ENCODE results near the gene DAB2.
"Not testable (repeated sequence)": the region's sequence is repeated elsewhere in the genome, so short reads cannot be mapped to it uniquely, and the experiment has no call there.

Gene DAB2

DNA sequence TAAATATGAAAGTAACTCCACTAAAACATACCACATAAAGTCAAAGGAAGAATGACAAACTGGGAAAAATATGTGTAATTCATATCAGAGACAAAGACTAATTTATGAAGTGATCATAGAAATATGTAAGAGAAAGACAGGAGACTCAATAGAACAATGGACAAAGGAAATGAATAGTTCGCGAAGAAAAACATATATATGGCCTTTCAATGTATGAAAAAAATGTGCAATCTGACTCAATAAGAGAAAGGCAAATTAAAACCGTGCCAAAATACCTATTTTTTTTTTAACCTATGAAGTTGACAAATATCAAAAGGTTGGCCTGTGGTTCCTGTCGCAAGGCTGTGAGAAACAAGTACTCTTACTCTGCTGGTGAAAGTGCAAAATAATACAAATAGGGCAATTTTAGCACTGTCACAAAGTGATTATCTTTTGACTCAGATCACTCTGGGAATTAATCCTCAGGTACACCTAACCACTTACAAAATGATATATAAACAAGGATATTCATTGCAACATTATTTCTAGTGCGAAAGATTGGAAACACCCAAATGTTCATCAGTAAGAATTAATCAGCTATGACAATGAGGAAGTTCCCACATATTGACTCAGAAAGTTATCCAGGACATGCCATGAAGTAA, 64.2 kb downstream of the DAB2 start:
- H3K4me3 ChIP-seq: no peak overlapping the region
- no peak overlapping the region for H3K27ac ChIP-seq

DNA sequence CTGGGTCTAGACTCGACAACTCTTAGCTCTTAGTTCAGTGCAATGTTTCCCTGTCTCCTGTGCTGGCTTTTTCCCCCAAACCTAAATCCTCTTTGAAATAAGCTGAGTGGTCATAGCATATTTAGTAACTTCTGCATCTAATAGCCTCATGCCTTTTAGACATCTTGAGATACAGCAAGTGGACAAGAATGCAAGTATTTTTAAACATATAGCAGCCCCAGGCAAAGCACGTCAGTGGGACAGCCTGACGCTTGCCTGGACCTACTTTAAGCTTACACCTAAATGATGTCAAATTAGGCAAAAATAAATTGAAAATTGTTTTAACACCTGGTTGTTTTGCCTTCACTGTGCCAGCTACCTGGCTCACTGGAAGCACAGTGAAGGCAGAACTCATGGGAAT, 68.5 kb downstream of the DAB2 start:
- Histone ChIP-seq H3K4me3 (no peak overlapping the region), H3K27ac (no peak overlapping the region)

DNA sequence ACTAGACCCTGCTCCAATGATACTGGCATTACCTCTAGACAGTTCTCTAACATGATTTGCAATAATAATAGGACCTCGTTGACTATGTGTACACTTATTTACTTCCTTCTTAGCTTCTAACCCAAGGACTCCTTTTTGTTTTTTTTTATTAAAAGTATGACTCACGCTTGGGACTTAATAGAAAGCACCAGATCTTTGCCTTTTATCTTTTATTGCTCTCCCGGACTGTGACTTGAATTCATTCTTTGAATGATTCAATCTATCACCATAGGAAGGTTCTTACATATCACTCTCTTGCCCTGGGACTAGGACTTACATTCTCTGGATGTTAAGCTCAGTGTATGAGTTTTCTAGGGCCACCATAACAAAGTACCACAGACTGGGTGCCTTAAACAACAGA, 69.5 kb downstream of the DAB2 start:
- no peak overlapping the region for H3K4me3 ChIP-seq

GRCh38 chr5:39353717-39354399, 70.9 kb downstream of the DAB2 start:
- no peak overlapping the region for H3K27ac ChIP-seq
- no peak overlapping the region for H3K4me3 ChIP-seq

More for the DNA sequence above, 69.5 kb downstream of the DAB2 start:
- no peak overlapping the region for H3K27ac ChIP-seq

- Histone ChIP-seq H3K4me3 (no peak overlapping the region), H3K27ac (peak overlapping the region in 1 of 21 experiments; percentile 4)
These were observed 71.8 kb downstream of the DAB2 start for GRCh38 chr5:39352951-39353350.

- Histone ChIP-seq H3K27ac (no peak overlapping the region), H3K4me3 (no peak overlapping the region)
These were observed 72.6 kb downstream of the DAB2 start for GRCh38 chr5:39352170-39352569.

- no peak overlapping the region for H3K4me3 ChIP-seq
- no peak overlapping the region for H3K27ac ChIP-seq
These were observed 75.3 kb downstream of the DAB2 start for GRCh38 chr5:39349484-39349883.

DNA sequence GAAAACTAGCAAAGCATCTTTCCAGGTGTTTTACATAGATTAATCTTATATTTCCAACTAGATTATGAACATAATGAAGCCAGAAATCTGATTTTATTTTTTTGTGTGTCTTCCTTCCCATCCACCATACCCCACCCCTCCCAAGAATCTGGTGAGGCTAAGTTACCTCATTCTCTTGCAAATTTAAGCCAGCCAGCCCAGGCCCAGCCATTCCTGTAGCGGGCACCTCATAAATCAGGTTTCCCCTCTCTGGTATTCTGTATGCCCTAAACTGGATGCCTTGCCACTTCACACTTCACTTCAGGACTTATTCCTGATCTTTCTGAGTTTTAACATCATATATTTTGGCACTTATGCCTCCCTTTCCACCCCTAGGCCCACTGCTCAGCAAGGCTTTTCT, 82.3 kb downstream of the DAB2 start:
- no peak overlapping the region for H3K4me3 ChIP-seq
- no peak overlapping the region for H3K27ac ChIP-seq

GRCh38 chr5:39341896-39342295, 82.9 kb downstream of the DAB2 start:
- Histone ChIP-seq H3K4me3 (no peak overlapping the region), H3K27ac (no peak overlapping the region)

DNA sequence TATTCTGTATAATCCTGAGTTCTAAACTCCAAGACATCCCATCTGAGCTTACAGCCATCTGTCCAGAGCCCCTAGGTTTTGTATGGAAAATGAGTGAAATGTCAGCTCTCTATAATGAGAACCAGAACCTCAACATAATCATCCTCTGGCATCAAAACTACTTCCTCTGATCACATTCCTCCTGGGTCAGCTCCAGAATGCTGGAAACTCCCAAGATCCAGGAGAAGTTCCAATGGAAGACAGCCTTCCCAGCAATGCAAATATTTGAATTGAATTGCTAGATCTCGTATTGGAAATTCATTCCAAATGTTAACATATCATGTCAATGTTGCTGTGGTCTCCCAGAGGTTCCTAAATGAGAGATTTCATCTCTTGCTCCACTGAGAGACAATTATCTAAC, 84.3 kb downstream of the DAB2 start:
- H3K4me3 ChIP-seq: no peak overlapping the region
- H3K27ac ChIP-seq: no peak overlapping the region

GRCh38 chr5:39337252-39337915, 87.4 kb downstream of the DAB2 start:
- no peak overlapping the region for H3K4me3 ChIP-seq
- no peak overlapping the region for H3K27ac ChIP-seq

DNA sequence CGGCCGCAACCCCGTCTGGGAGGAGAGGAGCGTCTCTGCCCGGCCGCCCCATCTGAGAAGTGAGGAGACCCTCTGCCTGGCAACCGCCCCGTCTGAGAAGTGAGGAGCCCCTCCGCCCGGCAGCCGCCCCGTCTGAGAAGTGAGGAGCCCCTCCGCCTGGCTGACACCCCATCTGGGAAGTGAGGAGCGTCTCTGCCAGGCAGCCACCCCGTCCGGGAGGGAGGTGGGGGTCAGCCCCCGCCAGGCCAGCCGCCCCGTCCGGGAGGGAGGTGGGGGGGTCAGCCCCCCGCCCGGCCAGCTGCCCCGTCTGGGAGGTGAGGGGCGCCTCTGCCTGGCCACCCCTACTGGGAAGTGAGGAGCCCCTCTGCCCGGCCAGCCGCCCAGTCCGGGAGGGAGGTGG, 90.5 kb downstream of the DAB2 start:
- not testable (repeated sequence) for H3K4me3 ChIP-seq, H3K27ac ChIP-seq

DNA sequence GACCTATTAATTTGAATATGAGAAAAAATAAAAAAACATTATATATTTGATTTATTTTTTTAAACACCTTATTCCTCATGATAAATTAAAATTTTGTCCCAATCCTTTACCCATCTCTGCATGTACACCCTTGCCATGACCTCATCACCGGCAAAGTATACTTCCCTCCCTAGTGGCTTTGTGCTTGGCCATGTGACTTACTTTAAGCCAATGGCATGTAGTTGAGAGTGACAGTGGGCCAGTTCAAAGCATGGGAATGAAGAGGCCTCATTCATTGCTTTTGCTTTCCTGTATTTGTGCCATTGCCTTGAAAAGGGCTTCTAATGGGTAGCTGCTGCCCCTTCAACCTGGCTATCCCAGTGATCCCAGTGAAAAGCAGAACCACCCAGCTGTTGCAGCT, 91.7 kb downstream of the DAB2 start:
- Histone ChIP-seq H3K27ac (no peak overlapping the region), H3K4me3 (no peak overlapping the region)

- H3K27ac ChIP-seq: no peak overlapping the region
- no peak overlapping the region for H3K4me3 ChIP-seq
These were observed 92.9 kb downstream of the DAB2 start for GRCh38 chr5:39331861-39332381.

DNA sequence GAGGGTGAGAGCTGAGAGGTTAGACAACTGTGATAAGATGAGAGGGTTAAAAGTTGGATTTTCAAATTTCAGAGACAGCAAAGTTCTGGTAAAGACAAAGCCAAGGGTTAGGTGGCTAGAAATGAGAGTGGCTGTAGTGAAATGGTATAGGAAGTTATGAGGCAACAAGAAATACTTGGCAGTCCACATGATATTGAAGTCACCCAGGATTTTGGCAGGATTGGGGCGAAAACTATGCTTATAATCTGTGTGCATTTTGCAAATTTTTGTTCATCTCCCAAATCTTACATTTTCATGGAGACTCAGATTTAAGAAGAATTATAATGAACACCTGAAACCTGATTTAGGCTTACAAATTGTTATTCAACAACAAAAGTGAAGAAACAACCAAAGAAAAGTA, 96.0 kb downstream of the DAB2 start:
- no peak overlapping the region for H3K4me3 ChIP-seq
- no peak overlapping the region for H3K27ac ChIP-seq

DNA sequence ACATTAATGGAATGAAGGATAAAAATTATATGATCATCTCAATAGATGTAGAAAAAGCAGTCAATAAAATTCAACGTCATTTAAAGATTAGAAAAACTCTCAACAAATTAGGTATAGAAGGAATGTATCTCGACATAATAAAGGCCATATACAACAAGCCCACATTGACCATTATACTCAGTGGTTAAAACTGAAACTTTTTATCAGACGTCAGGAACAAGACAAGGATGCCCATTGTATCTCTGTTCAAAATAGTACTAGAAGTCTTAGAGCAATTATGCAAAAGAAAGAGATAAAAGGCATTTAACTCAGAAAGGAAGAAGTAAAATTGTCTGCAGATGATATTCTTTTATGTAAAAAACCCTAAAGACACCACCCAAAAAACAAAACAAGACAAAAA, 101.2 kb downstream of the DAB2 start:
- Histone ChIP-seq H3K4me3 (no peak overlapping the region), H3K27ac (no peak overlapping the region)

Measured in skin epidermis (tissue), 12 donors.